HG02763 (cell line): ENCODE measurements around the gene WARS2.

Source experiments
- ATAC-seq: cut with Tn5 transposase; IDR thresholded peaks from one replicate; pipeline ENCODE4 v1.9.1; 2021; ENCODE audit warnings: mild to moderate bottlenecking, moderate library complexity; ENCODE audit not compliant: unreplicated experiment

Gene WARS2

DNA sequence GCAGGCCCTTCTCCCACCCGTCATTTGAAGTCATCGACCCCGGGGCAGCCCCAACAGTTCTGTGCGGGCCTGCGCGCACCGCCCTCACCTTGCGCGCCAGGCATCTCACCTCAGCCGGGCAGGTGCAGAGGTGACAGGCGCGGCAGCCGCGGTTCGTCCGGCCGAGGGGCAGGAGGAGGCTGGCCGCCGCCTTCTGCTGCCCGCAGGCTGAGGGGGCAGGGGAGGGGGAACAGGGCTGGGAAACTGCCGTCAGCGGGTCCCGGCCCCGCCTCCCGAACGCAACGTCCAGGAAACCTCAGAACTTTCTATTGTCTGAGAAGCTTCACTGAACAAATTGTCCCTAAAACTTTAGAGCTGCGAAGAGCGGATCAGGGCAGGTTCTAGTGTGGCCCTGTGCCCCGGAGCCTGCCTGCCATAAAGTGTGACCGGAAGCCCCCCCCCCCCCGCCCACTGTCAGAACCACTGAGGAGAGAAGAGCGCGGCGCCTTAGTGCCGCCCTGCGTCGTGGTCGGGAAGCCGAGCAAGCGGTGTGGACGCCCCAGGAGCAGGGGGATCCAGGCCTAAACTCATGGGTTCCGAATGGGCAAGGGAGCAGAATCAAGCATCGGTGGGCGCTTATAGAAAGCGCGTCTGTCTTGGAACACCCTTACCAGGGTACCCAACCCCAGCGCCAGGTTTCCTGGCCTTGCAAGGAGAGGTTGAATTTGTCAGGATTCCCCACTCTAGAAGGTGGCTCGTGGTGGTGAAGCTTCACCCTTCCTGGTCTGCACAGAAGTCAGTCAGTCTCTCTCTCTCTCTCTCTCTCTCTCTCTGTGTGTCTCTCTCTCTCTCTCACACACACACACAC lies 139.0 kb downstream of the WARS2 start:
- no peak for ATAC-seq

DNA sequence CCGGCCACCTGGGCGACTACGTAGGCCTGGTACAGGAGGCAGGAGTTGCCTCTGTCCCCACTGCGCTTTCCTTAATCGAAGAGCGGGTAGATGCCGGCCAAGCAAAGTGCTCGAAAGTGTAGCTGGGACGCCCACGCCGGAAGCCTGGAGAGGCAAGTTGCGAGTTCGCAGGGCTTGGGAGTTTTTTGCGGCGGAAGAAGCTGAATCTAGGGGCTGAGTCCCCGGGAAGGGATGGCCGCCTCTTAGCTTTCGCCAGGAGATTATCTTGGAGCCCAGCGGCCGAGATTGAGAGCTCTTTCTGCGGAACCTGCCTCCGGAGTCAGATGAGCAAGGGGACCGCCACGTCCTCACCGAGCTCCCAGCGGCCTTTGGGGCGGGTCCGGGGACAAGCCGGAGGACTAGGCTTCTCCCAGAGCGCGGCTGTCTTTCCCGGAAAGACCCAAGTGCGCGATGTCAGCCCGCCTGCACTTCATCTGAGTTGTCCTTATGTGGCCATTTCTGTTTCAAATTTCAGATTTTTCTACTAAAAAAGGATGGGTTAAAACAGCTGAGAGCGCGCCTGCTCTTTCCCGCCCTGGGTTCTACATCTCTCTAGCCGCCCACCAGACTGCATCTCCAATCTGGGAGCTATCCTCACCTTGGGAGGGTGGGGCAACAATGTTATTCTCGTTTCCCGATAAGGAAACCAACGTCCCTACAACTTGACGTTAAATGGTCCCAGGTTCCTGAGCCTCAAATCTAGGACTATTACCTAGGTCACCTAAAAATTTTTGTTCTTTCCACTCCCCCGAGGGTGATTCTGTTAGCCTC lies 139.9 kb downstream of the WARS2 start:
- ATAC-seq: no peak

DNA sequence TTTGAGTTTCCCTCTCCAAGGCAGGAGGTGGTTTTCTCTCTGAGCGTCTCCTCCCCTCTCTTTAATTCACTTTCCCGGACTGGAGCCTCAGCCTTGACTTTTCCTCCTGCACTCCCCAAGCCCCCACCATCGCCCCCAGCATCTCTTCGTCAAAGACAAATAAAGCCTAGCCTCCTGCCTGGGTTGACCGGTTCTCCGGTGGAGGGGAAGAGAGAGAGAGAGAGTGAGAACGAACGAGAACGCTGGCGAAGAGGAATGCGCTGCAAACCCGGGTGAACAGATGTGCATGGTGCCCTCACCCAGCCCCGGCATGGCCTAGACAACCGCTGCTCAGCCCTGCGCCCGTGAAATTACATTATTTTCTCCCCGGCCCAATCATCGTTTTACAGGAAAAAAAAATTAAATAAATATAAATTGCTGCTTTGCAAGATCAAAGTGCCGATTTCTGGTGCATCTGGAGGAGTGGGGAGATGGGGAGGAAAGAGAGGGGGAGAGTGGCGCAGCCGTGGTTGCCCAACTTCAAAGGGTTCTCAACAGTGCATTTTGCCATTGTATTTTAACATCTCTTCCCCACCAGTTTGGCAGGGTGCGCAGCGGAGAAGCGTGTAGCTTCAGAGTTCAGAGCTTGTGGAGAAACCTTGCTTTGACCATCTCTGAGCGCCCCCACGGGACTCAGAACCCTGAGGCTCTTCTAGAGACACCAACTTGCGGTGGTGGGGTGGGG lies 140.9 kb downstream of the WARS2 start:
- no peak for ATAC-seq

DNA sequence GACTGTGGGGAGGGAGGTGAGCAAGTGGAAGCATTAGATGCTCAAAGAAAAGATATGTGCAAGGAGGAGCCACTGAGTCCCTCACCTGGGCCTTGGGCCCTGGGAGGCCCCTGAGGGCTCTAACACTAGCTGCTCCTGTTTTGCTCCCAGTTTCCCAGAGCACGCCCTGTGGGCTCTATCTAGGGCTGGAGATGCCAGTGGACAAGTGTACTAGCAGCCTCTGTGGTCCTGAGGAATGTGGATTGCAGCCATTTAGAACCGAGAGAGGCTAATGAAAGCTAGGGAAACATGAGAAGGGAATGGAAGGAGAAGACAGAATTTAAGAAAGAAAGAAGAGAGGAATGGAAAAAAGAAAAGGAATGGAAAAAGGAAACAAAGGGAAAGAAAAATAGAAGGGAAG lies 142.3 kb downstream of the WARS2 start:
- no peak for ATAC-seq

DNA sequence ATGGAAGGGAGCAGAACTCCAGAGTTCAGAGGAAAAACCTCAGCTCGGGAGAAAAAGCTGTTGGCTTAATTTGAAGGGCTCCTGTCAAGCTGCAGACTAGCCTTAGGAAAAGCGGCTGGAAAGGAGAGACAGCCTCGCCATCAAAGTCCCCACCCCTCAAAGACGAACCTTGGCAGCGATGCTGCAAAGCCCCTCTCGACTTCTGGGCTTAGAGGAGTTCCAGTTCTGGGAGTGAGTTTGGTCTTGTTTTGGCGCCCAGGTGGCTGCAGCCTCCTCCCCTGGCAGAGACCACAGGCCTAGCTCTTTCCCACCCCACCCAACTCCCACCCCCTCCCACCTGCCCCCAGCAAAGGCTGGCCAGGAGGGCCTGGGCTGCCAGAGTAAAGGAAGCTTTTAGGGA lies 143.2 kb downstream of the WARS2 start:
- ATAC-seq: no peak

DNA sequence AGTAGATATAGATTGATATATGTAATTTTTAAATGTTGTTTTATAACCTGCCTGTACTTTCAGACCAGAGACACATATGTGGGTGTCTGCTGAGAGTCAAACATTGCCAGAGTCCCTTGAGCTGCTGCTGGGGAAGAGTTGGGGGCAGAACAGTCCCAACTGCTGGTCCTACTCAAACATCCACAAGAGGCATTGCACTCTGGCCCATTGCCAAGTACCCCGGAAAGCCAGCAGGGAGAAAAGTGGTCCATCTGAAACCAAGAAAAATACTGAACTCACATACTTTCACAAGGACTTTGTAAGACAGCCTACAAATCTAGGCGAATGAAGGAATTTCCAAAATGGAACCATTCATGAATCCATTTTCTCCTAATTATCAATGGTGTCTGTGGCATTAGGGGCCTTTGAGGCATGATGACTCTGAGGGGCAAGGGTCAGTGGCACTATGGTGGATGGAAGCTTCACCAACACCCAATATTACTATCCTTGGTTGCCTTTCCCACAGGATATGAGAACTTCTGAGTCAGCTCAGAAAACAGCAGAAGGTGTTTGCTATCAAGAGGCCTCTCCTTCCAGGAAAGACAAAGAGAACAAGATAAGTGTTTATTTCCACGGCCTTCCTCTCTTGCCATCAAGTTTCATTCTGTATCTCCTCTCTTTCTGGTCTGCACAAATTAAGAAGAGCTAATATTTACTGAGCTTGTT lies 145.0 kb downstream of the WARS2 start:
- no peak for ATAC-seq

DNA sequence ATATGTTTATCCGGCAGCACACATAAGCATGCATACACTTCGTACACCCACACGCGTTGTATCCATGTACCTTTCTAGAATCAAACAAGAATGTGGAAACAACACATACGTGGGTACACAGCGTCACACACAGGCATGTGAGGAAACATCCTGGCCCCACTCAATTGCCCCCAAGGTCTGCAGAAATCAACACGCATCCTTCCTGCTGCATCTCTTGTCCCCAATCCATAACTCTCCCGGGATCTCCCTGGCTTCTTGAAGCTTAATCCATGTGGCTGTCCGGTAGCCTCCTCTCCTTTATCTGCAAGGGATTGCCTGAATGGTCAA lies 146.8 kb downstream of the WARS2 start:
- no peak for ATAC-seq

DNA sequence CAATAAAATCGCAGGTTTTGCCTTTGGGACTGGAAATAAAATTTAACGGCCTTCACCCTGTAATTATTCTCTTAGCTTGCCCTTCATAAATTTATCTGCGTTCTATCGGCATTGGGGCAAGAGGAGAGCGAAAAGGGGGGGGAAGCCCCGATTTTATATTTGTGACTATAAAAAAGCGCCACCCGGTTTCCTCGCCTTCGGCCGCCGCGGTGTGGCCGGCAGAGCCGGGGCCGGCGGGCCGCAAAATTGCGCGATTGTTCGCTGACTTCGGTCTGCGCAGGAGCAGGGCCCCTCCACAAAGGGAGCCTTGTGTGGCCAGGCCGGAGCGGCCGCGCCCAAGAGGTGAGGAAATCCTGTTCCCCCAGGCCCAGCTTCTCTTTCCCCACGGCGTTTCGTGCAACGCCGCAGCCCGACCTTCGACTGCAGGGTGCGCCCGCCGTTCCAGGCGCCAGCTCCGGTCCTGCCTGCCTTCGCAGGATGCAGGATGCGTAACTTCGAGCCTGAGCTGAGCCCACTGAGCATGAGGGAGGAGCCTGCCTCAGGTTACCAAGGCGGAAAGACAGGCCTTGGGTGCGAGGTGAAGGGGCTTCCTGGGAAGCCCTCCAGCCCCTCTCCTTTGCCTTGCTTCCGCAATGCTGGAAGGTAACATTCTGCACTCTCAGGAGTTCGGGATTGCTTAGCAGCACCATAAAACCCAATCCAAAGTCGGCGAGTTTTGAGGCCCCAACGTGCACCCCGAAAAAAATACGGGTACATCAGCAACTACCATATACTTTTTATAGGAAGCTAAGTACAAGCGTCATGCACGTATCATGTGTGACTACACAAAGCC lies 147.4 kb downstream of the WARS2 start:
- ATAC-seq: no peak

DNA sequence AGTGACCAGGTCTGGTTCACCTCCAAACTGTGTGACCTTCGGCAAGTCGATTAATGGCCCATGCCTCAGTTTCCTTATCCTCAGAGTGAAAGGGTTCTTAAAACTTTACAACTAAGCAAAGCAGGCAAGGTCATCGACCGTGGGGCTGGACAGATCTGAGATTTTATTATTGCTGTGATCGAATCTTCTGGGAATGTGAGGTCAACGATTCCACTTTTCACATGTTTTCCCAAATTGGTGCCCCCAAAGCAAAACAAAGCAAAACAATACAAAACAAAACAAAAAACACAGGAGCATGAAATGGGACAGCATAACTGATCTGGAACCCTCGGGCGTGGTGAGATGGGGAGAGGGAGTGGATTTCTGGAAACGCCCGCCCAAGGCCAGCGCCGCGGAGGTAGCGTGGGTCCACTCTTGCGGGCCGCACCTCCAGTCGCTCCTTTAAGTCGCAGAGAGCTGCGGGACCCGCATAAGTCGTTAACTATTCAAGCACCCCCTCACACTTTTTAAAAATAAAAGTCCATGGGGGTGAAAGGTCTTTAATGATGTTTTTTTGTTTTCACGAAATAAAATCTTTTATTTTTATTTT lies 148.1 kb downstream of the WARS2 start:
- ATAC-seq: no peak

DNA sequence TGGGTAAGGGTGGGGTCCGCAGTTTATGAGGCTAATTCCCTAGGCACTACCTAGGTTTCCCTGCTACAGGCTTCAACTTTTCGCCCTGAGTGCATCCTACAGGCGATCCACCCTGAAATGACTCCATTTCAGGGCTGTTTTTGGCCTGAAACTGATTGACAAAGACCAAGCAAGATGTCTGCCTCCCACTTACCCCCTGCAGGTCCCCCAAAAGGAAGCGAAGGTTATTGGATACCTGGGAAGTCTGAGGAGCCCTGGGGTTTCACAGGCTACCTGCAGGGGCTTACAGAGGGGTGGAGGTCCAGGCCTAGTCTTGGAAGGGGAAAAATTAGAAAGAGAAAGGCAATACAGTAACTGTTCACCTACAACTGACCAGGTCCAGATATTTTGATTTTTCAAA lies 149.0 kb downstream of the WARS2 start:
- ATAC-seq: no peak

DNA sequence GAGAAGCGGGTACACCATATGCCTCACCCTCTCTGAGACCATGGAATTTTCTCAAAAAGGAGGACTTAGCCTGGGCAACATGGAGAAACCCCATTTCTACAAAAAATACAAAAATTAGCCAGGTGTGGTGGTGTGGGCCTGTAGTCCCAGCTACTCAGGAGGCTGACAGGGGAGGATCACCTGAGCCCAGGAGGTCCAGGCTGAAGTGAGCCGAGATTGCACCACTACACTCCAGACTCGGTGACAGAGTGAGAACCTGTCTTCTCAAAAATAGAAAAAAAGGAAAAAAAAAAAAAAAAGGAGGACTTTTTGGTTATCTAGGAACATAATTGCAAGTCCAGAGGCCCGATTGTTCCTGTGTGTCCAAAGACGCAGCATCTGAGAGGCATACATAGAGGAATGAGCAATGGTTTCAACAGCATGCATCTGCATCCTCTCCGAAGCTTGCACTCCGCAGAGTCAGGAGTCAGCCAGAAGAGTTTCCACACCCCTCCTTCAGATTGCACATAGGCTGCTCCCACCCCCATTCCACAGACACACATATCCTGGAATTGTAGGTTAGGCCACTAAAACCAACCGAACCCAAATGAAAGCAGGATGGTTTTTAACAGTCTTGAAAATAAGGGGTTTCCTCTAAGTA lies 149.8 kb downstream of the WARS2 start:
- no peak for ATAC-seq

DNA sequence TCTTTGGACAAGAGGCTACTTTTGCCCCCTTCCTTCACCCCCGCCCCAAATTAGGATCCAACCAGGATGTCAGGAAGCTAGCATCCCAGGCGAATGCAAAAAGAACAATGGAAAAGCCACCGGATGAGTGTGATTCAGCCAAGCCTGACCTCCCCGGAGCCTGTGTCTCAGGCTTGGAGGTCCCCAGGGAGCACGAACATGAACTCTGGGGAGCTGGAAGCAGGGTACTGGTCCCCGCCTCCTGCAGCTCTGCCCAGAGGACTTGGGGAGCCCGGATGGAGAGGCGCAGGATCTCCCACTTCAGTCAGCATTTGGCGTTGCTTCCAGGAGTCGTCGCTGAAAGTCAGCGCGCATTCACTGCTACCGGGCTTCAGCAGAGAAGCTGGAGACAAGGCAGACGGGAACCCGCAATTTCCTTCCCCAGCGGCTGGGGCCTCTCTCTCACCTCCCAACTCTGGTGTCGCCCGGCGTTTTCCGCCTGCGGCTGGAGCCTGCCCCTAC lies 150.5 kb downstream of the WARS2 start:
- no peak for ATAC-seq

DNA sequence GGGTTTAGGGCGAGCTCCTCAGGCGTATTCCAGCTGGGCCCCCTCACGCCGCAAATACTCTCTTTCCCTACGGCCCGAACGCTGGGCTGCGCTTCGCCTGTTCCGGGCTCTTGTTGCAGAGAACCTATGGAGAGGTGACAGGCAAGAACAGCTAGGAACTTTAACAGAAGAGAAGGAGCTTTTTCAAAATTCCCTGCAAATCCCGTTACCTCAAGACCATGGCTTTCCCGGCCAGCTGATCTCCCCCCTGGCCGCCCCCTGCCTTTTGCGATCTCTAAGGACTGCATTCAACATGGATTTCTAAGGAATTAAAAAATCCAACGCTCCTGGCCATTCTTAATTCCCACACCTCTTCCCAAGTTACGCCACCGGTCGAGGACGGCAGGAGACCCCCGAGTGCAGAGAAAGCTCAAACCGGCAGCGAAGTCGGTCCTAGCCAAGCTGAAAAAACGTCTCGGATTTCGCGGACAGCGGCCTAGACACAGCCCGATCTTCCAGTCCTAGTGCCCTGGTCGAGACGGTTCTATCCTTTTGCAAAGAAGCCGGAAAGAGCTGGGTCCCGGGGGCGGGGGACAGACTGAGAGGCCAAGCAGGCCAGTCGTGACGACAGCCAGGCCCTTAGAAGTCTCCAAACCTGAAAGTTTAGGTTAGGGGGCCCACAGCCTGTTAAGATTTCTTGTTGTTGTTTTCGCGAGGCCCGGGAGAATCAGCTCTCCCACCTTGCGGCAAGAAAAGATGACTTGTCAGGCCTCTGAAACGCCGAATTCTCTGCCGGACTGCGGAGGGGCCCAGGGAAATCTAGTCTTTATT lies 151.2 kb downstream of the WARS2 start:
- no peak for ATAC-seq

DNA sequence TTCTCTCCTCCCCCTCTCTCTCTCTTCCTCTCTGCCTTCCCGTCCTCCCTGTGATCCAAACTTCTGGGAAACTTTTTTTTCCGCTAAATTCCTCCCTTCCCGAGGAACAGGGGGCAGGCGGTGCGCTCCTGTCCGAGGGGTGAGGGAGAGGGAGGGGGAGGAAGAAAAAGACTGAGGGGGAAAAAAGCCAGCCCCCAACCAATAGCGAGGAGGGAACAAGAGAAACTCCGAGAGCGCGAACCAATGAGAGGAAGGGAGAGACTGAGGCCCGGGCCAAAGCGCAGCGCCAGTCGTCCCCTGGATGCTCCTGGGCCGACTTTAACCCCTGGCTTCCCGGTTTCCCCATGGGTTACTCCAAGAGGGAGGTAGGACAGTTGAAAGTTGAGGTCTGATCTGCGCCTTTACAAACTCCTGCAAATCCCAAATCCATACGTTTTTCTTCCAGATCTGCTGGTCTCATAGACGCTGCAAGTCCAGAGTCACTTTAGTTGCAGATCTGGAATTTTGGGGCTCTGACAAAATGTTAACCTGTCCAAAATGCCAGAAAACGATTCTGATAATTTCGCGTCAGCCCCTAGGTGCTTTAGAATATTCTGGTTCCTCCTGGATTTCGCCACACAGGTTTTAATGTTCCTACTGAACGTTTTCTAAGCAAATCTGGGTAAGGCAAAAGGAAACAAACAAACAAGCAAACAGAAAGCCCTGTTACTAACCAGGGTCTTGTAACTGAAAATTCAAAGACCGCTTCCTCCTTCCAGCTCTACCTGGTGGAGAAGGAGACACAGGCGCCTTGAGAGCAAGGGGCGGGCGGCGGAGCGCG lies 152.1 kb downstream of the WARS2 start, which contains the start of gene TBX15:
Gene TBX15 (minus strand): TSS at position 158 of the 820 bp plus-strand sequence. CDS start 548 bp downstream, outside the sequence.
- no peak for ATAC-seq

DNA sequence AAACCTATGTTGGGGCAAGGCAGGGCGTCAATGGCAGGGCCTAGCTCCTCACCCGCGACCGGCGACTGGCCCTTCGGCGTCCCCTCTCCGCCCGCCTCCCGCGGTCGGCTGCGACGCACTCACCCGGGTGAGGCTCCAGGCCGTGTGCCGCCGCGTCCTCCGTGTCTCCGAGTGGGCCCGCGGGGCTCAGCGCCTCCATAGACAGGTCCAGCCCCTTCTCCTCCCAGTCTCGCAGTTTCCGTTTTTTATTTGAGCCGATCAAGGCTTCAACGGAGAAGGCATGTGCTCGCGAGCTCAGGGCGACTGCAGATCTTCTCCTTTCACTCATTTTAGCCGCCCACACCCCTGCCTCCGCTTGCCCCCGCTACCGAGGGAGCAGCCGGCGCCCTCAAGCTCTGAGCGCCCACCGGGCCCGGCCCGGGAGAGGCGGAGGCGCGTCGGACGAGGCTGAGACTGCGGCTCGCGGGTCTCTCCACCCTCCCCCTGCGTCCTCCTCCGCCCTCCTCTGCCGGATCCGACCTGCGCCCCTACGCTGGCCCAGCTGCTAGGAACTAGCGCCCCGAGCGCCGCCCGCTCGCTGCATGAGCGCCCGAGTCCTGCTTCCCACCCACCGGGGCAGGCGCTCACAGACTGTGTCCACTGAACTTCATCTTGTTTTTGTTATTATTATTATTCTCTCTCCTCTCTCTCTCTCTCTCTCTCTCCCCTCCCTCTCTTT lies 152.8 kb downstream of the WARS2 start:
- no peak for ATAC-seq

DNA sequence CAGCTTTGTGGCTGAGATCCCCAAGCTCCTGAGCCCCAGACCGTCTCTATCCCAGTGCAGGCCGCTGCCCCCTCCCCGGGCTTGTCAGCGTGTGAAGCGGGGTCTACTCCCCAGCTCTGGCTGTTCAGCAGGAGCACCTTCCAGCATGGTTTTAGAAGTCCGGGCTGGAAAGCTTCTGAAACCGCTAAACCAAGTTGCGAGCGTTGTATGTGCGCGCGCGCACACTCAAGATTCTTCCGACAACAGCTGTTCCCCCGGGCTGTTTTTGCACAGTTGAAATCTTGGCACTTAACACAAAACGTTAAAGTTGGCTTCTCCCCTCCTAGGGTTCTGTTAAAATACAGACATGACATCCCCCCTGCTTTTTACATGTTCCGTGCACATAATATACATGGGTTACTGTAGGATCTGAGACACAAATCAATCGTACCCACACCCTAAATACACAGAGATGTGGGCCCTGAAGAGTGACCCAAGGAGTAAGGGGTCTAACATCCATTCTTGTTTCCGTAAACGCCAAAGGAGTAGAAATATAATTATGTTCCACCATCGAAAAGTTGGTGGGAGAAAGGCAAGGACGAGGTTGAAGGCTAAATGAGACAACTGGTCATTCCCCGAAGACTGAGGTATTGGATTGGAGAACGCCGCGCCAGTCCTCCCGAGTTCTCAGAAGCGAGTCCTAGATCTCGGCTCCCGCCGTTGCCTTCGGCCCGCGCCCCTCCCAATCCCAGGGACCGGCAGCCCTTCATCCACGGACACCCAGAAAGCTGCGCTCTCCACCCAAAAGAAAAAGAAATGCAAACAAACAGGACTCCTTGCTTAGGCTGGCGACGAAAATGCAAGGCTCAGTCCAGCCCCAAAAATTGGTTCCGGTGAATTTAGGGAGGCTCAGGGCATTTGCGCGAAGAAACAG lies 153.6 kb downstream of the WARS2 start:
- no peak for ATAC-seq
